Rectal smooth muscle tissue (tissue), 1 donor: ENCODE data around the gene HHLA2.

Experiments
- H3K27ac ChIP-seq: one replicate; pipeline ENCODE4 v1.7.0; 2013; ENCODE audit warnings: low read depth, low read length, inconsistent platforms
- H3K27me3 ChIP-seq: one replicate; pipeline ENCODE4 v1.7.0; 2013; ENCODE audit warnings: low read length; ENCODE audit not compliant: control insufficient read depth, insufficient read depth
- H3K36me3 ChIP-seq: one replicate; pipeline ENCODE4 v1.7.0; 2013; ENCODE audit warnings: low read length; ENCODE audit not compliant: control insufficient read depth, insufficient read depth
- H3K4me1 ChIP-seq: one replicate; pipeline ENCODE4 v1.7.0; 2013; ENCODE audit warnings: low read length; ENCODE audit not compliant: control insufficient read depth, insufficient read depth
- H3K4me3 ChIP-seq: one replicate; pipeline ENCODE4 v1.7.0; 2013; ENCODE audit warnings: low read length
- H3K9ac ChIP-seq: one replicate; pipeline ENCODE4 v1.7.0; 2013; ENCODE audit warnings: low read length

HHLA2 gene

GRCh38 chr3:108407886-108408285 lies 111.5 kb downstream of the HHLA2 start:
- Histone ChIP-seq H3K36me3 (no peaks in the 10 kb centered on the region), H3K27ac (no peak overlapping the region), H3K9ac (no peak overlapping the region), H3K27me3 (no peaks in the 10 kb centered on the region), H3K4me1 (peaks cover 3% of the 10 kb centered on the region), H3K4me3 (no peak overlapping the region)

- H3K27ac ChIP-seq = no peak overlapping the region
- peaks cover under 1% of the 10 kb centered on the region for H3K4me1 ChIP-seq
- H3K4me3 ChIP-seq = no peak overlapping the region
- H3K9ac ChIP-seq = no peak overlapping the region
- H3K27me3 ChIP-seq = no peaks in the 10 kb centered on the region
- no peaks in the 10 kb centered on the region for H3K36me3 ChIP-seq
Observed at GRCh38 chr3:108408883-108409799, 112.8 kb downstream of the HHLA2 start.

DNA sequence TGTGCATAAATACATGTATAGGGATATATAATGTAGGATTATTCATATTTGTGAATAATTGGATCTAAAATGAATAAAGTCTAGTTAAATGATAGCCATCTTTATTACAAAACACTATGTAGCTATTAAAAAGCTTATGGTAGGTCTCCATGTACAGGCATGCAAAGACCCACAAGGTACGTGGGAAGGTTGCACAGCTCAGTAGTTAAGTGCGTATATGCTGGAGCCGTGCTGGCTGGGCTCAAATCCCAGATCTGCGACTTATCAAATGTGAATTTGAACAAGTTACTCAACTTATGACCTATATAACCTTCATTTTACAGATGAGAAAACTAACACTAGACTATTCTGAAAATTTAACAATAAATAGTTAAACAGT lies 113.4 kb downstream of the HHLA2 start:
- Histone ChIP-seq H3K36me3 (no peaks in the 10 kb centered on the region), H3K27me3 (no peaks in the 10 kb centered on the region), H3K4me3 (no peak overlapping the region), H3K27ac (no peak overlapping the region), H3K4me1 (no peaks in the 10 kb centered on the region), H3K9ac (no peak overlapping the region)

- Histone ChIP-seq H3K9ac (no peak overlapping the region), H3K4me1 (no peaks in the 10 kb centered on the region), H3K36me3 (no peaks in the 10 kb centered on the region), H3K27me3 (no peaks in the 10 kb centered on the region), H3K27ac (no peak overlapping the region), H3K4me3 (no peak overlapping the region)
Observed at GRCh38 chr3:108410531-108410984, 114.2 kb downstream of the HHLA2 start.

- no peak overlapping the region for H3K27ac ChIP-seq
- no peaks in the 10 kb centered on the region for H3K36me3 ChIP-seq
Observed at GRCh38 chr3:108412121-108412750, 115.9 kb downstream of the HHLA2 start.

GRCh38 chr3:108414007-108414406 lies 117.7 kb downstream of the HHLA2 start:
- Histone ChIP-seq H3K27me3 (no peaks in the 10 kb centered on the region), H3K4me1 (no peaks in the 10 kb centered on the region), H3K27ac (no peak overlapping the region), H3K4me3 (no peak overlapping the region), H3K36me3 (no peaks in the 10 kb centered on the region), H3K9ac (no peak overlapping the region)

More at GRCh38 chr3:108412121-108412750, 115.9 kb downstream of the HHLA2 start:
- H3K4me1 ChIP-seq = no peaks in the 10 kb centered on the region
- no peak overlapping the region for H3K4me3 ChIP-seq
- no peaks in the 10 kb centered on the region for H3K27me3 ChIP-seq
- H3K9ac ChIP-seq = no peak overlapping the region

DNA sequence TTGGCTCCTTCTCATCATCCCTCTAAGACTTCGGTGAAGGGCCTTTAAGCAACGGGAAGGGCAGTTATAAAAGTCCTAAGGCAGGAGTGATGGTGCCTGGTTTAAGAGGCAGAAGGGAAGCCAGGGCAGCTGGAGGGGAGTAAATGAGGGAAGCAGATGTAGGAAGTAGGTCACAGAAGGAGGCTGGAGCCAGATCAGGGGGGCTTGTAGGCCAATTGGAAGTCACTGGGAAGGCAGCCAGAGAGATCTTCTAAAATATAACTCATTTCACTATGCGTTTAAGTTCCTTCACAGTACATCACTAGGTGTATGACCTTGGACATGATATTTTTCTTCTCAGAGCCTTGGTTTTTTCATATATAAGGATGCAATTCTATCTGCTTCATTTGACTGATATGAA lies 119.3 kb downstream of the HHLA2 start:
- H3K27me3 ChIP-seq = no peaks in the 10 kb centered on the region
- no peak overlapping the region for H3K4me3 ChIP-seq
- H3K36me3 ChIP-seq = no peaks in the 10 kb centered on the region
- no peak overlapping the region for H3K27ac ChIP-seq
- no peak overlapping the region for H3K9ac ChIP-seq
- no peaks in the 10 kb centered on the region for H3K4me1 ChIP-seq

DNA sequence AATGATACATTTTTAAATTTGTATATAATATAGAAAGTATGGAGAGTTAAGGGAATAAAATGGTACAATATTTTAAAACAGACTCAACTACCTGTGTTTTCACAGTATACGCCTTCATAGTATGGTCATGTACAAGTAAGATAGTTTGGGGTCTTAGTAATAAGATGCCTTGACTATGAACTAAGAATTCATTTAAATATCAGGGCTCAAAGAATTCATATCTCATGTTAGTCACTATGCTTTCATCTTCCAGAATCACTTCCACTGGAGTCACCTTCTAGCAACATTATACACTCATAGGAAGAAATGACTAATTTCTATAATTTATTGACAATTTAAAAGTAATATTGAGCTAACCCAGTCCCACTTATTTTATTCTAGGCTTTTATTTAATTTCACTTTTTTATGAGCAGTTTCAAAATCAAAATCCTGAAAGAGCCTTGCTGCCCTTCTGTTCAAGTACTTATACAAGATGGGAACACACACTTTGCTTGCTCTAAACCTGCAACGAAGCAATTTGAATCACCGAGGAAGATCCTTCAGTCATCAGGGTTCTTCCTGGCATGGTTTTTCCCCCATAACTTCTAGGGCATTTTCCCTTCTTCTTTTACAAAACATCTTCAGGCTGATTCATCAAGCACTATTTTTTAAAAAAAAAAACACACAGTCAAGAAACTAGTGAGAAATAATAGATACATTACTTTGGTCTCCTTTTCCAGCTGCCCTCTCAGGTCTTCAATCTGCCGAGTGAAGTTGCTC lies 119.9 kb downstream of the HHLA2 start:
- Histone ChIP-seq H3K27me3 (no peaks in the 10 kb centered on the region), H3K4me3 (no peak overlapping the region), H3K4me1 (no peaks in the 10 kb centered on the region), H3K36me3 (no peaks in the 10 kb centered on the region), H3K9ac (no peak overlapping the region), H3K27ac (no peak overlapping the region)

DNA sequence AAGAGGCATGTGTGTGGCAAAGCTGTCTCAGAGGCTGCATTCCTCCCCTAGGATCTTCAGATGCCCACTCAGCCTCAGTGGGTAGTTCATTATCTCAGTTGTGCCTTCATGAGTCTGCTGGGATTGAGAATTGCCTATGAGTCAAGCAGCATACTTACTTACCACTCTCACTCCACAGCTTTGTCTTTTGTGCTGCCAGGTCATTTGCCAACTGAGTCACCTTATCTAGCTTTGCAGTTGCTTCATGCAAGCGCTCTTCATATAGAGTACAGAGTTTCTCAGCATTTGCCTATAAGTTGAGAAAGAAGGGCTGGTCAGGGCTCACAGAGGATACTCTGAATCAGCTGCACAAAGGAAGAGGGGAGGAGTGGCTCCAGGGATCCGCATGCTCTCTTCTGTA lies 124.6 kb downstream of the HHLA2 start:
- Histone ChIP-seq H3K9ac (no peak overlapping the region), H3K27me3 (no peaks in the 10 kb centered on the region), H3K36me3 (no peaks in the 10 kb centered on the region), H3K4me3 (no peak overlapping the region), H3K27ac (no peak overlapping the region), H3K4me1 (no peaks in the 10 kb centered on the region)
